GM12875 (cell line): ENCODE results near the gene IFNL2.

Experiments used
- H3K4me3 ChIP-seq: one replicate; pipeline ENCODE4 v1.5.1; 2011; ENCODE audit warnings: low read depth, low read length, control low read depth
- CTCF ChIP-seq: IDR thresholded peaks from 2 replicates; pipeline ENCODE4 v1.5.1; 2011; ENCODE audit warnings: low read depth, mild to moderate bottlenecking, control low read depth, inconsistent platforms, low read length, moderate library complexity, borderline replicate concordance; ENCODE audit not compliant: insufficient read depth

The IFNL2 gene

DNA sequence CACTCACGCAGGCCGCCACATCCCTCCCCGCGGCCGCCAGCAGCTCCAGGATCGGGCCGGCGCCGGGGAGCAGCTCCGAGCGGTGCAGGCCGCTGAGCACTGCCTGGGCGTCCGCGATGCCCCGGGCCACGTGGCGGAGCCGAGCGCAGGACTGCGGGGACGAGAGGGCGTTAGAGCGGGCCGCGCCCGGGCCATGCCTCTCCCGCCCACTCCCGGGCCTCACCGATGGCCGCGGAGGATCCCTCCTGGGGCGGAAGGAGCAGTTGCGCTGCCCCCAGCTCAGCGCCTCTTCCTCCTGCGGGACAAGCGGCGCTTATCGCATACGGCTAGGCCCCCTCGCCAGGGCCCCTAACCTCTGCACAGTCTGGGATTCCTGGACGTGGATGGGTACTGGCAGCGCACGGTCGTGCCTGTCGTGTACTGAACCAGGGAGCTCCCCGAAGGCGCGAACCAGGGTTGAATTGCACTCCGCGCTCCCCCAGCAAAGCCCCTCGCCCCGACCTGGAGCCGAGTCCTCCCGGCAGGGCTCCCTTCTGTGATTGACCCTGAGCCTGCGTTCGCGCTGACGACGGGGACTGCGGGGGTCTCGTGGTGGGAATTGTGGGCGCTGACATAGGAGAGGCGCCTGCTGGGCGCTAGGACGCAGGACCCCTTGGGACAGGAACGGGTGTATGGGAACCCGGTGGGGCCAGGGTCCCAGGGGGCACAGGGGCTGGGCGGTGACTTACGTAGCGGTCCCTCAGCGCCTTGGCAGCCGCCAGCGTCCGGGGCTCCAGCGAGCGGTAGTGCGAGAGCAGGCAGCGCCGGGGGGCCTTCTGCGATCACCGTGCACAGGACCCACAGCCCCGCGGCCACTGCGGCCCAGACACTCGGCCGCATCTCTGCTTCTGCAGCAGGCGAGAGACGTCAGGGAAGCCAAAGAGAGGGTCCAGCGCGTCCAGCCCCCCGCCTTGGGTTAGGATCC, 20.2 kb upstream of the IFNL2 start:
- H3K4me3 ChIP-seq = no peak overlapping the region
- no peak for TF ChIP-seq CTCF

DNA sequence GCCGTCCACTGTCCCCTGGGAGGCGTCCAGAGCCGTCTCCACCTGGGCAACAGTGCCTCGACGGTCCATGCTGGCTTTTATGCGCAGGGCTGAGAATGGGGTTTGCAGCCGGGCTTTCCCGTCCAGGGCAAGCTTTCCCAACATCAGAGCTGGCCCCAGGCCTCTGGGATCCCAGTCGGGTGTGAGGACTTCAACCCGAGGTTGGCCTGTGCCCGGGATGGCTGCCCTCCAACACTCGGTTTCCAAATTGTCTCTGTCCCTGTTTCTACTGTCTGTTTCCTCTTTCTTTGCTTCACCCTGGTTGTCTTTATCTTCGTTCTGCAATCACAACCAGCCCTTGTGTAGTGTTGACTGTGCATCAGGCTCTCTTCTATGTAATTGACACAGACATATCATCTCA, 19.4 kb upstream of the IFNL2 start, which contains the start of gene IFNL4:
Gene IFNL4, minus strand, starts transcription at position 51 of the 400 bp plus-strand sequence.
- no peak within 1 kb of the TSS for H3K4me3 ChIP-seq
- no peak for TF ChIP-seq CTCF

DNA sequence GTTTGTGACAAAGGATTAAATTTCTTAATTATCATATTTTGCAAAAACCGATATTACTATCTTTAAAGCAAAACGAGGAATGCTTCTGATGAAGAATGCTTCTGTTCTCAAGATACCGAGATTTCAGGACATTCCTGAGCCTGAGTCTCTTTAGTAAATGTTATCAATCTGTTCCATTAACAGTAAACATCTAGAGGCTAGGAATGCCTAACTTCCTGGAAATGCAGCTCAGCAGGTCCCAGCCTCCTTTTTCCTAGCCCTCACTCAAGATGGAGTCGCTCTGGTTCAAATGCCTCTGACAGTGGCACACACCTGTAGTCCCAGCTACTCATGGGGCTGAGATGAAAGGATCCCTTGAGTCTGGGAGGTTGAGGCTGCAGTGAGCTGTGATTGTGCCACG, 17.1 kb upstream of the IFNL2 start:
- H3K4me3 ChIP-seq = no peak overlapping the region
- no peak for TF ChIP-seq CTCF

- no peak overlapping the region for H3K4me3 ChIP-seq
- TF ChIP-seq CTCF = no peak
Observed at GRCh38 chr19:39251846-39252245, 16.4 kb upstream of the IFNL2 start.

- no peak overlapping the region for H3K4me3 ChIP-seq
- TF ChIP-seq CTCF = no peak
Observed at GRCh38 chr19:39252458-39252857, 15.7 kb upstream of the IFNL2 start.

DNA sequence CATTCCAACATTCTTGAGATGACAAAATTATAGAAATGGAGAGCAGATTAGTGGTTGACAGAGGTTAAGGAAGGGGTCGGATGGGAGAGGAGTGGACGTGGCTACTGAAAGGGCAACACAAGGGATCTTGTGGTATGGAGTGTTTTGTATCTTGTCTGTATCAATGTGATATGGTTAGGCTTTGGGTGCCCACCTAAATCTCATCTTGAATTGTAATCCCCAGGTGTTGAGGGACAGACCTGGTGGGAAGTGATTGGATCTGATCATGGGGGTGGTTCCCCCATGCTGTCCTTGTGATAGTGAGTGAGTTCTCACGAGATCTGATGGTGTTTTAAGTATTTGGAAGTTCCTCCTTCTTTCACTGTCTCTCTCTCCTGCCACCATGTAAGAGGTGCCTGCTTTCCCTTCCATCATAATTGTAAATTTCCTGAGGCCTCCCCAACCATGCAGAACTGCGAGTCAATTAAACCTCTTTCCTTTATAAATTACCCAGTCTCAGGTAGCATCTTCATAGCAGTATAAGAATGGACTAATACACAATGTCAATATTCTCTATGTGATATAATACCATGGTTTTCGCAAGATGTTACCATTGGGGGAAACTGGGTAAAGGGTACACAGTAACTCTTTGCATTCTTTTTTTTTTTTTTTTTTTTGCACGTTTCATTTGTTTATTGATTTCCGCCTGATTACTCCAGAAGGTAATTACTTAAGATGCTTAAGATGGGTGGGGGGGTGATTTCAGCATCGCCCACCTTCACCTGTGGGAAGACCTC, 14.6 kb upstream of the IFNL2 start:
- no peak overlapping the region for H3K4me3 ChIP-seq
- no peak for TF ChIP-seq CTCF
